Hepatocyte (in vitro differentiated cells): Measurements from ENCODE around the gene RDX. TPM values are rescaled to one million over a fixed set of nuclear protein-coding genes. Genes with fewer than 3 reads are reported as not detected.
A peak's percentile ranks its signal among the peaks of the same experiment; 100 is the strongest.

ENCODE experiments used
- DNase-seq: peaks from one replicate; pipeline ENCODE4 v3.0.0-alpha.2; 2016; ENCODE audit warnings: low spot score
- H2AFZ ChIP-seq: fragments of 200-600 bp; sonication (generic); 2 replicates; pipeline ENCODE4 v1.6.0; 2016; ENCODE audit warnings: antibody characterized with exemption, mild to moderate bottlenecking
- H3K27ac ChIP-seq: fragments of 200-600 bp; sonication (generic); 2 replicates; pipeline ENCODE4 v1.5.1; 2016; ENCODE audit warnings: mild to moderate bottlenecking
- H3K27me3 ChIP-seq: fragments of 200-600 bp; sonication (generic); 2 replicates; pipeline ENCODE4 v1.6.1; 2016
- H3K36me3 ChIP-seq: fragments of 200-600 bp; sonication (generic); replicated peaks from 2 replicates; pipeline ENCODE4 v1.5.1; 2016; ENCODE audit warnings: low read depth; ENCODE audit not compliant: insufficient read depth
- H3K4me1 ChIP-seq: fragments of 200-600 bp; sonication (generic); 2 replicates; pipeline ENCODE4 v1.5.1; 2016; ENCODE audit warnings: mild to moderate bottlenecking, moderate library complexity; ENCODE audit not compliant: insufficient read depth
- H3K4me2 ChIP-seq: fragments of 200-600 bp; sonication (generic); 2 replicates; pipeline ENCODE4 v1.6.0; 2016
- H3K4me3 ChIP-seq: fragments of 200-600 bp; sonication (generic); 2 replicates; pipeline ENCODE4 v1.5.1; 2016; ENCODE audit warnings: mild to moderate bottlenecking
- H3K79me2 ChIP-seq: fragments of 200-600 bp; sonication (generic); 2 replicates; pipeline ENCODE4 v1.6.0; 2017; ENCODE audit warnings: mild to moderate bottlenecking
- H3K9me2 ChIP-seq: fragments of 200-600 bp; sonication (generic); replicated peaks from 2 replicates; pipeline ENCODE4 v1.6.0; 2017; ENCODE audit warnings: mild to moderate bottlenecking; ENCODE audit not compliant: insufficient read depth
- H3K9me3 ChIP-seq: fragments of 200-600 bp; sonication (generic); 2 replicates; pipeline ENCODE4 v1.5.1; 2016; ENCODE audit warnings: low read depth, mild to moderate bottlenecking
- H4K20me1 ChIP-seq: fragments of 200-600 bp; sonication (generic); 2 replicates; pipeline ENCODE4 v1.6.0; 2016; ENCODE audit warnings: mild to moderate bottlenecking; ENCODE audit not compliant: insufficient read depth, poor library complexity, severe bottlenecking
- CTCF ChIP-seq: fragments of 200-600 bp; sonication (generic); IDR thresholded peaks from 2 replicates; pipeline ENCODE4 v1.5.1; 2016; ENCODE audit warnings: antibody characterized with exemption, mild to moderate bottlenecking; ENCODE audit not compliant: poor library complexity
- EZH2 ChIP-seq: fragments of 200-600 bp; sonication (generic); IDR thresholded peaks from 2 replicates; pipeline ENCODE4 v1.6.1; 2016; ENCODE audit warnings: antibody characterized with exemption, mild to moderate bottlenecking, borderline replicate concordance
- EZH2phosphoT487 ChIP-seq: fragments of 200-600 bp; sonication (generic); IDR thresholded peaks from one replicate; pipeline ENCODE4 v1.6.1; 2018; ENCODE audit warnings: antibody characterized with exemption, mild to moderate bottlenecking, low read depth, moderate library complexity; ENCODE audit not compliant: unreplicated experiment, severe bottlenecking
- WGBS: methylation state at CpG from one replicate; pipeline ENCODE4 v1.1.6; 2016; ENCODE audit warnings: low lambda C conversion rate; ENCODE audit errors: missing lambda C conversion rate; 5-methylcytosine and 5-hydroxymethylcytosine counted together
- polyA plus RNA-seq: library from polyadenylated mRNA; unstranded; fragments of >200 nt; fragmentation: Nextera tagmentation; extraction: Ambion mirVana; gene quantifications from 2 replicates; pipeline ENCODE4 v1.2.1, GENCODE V29; 2016
- total RNA-seq: library from RNA; depleted of rRNA; stranded (reverse); fragments of >200 nt; gene quantifications from 2 replicates; pipeline ENCODE4 v1.2.3, GENCODE V29; 2014

Gene RDX
- total and polyA plus RNA-seq, 2 experiments from 2014 or later = 106 to 143 TPM

- peak; percentile 16 for DNase-seq
- H3K4me2 ChIP-seq = peak overlapping the region; percentile 76
- H3K4me3 ChIP-seq = no peak overlapping the region
- no peaks in the 10 kb centered on the region for H3K9me3 ChIP-seq
- no peaks in the 10 kb centered on the region for H3K9me2 ChIP-seq
- H3K27me3 ChIP-seq = no peaks in the 10 kb centered on the region
- no peak overlapping the region for H2AFZ ChIP-seq
- 60% methylated on average over 3 of the region's 3 CpGs for WGBS
- H3K27ac ChIP-seq = peak overlapping the region; percentile 98
- peaks cover 20% of the 10 kb centered on the region for H4K20me1 ChIP-seq
- peaks cover 34% of the 10 kb centered on the region for H3K4me1 ChIP-seq
- no peak for TF ChIP-seq EZH2
- no peak for TF ChIP-seq EZH2phosphoT487
- no peak for TF ChIP-seq CTCF
- peaks cover 29% of the 10 kb centered on the region for H3K79me2 ChIP-seq
- H3K36me3 ChIP-seq = no peaks in the 10 kb centered on the region
Measured at GRCh38 chr11:110297726-110298300, 1.4 kb upstream of the RDX start.

GRCh38 chr11:110297076-110297725, 787 bp upstream of the RDX start:
- H3K9me3 ChIP-seq = no peaks in the 10 kb centered on the region
- no peak for DNase-seq
- WGBS = 30% methylated on average over 10 of the region's 10 CpGs
- TF ChIP-seq EZH2 = no peak
- no peak for TF ChIP-seq EZH2phosphoT487
- no peak for TF ChIP-seq CTCF
- peak overlapping the region; percentile 76 for H3K4me2 ChIP-seq
- peak overlapping the region; percentile 98 for H3K27ac ChIP-seq
- H4K20me1 ChIP-seq = peaks cover 26% of the 10 kb centered on the region
- peaks cover 37% of the 10 kb centered on the region for H3K4me1 ChIP-seq
- peak overlapping the region; percentile 69 for H3K4me3 ChIP-seq
- H3K36me3 ChIP-seq = no peaks in the 10 kb centered on the region
- H3K9me2 ChIP-seq = no peaks in the 10 kb centered on the region
- peak overlapping the region; percentile 71 for H2AFZ ChIP-seq
- H3K27me3 ChIP-seq = no peaks in the 10 kb centered on the region
- H3K79me2 ChIP-seq = peaks cover 35% of the 10 kb centered on the region

GRCh38 chr11:110295531-110296225, 736 bp downstream of the RDX start:
- Histone ChIP-seq H3K4me3 (peak overlapping the region; percentile 62), H3K36me3 (no peaks in the 10 kb centered on the region), H2AFZ (peak overlapping the region; percentile 89), H3K79me2 (peaks cover 51% of the 10 kb centered on the region), H3K4me2 (peak overlapping the region; percentile 73), H3K4me1 (peaks cover 37% of the 10 kb centered on the region), H3K27me3 (no peaks in the 10 kb centered on the region), H3K27ac (peak overlapping the region; percentile 98), H3K9me2 (no peaks in the 10 kb centered on the region), H4K20me1 (peaks cover 41% of the 10 kb centered on the region), H3K9me3 (no peaks in the 10 kb centered on the region)
- TF ChIP-seq CTCF (no peak), EZH2phosphoT487 (no peak), EZH2 (no peak)
- under 1% methylated on average over 38 of the region's 39 CpGs for WGBS
- DNase-seq = peak; percentile 74
